Mesenchymal stem cell (in vitro differentiated cells and primary cell): Measurements from ENCODE around the gene ELMOD1.

ENCODE experiments used
- DNase-seq: peaks from one replicate; pipeline ENCODE4 v3.0.0-alpha.2; 2013
- H2AFZ ChIP-seq: one replicate; pipeline ENCODE4 v1.6.1; 2013; ENCODE audit warnings: low read depth, mild to moderate bottlenecking, control low read depth, inconsistent platforms, low read length, moderate library complexity
- H2AK5ac ChIP-seq: 2 replicates; pipeline ENCODE4 v1.6.1; 2013; ENCODE audit warnings: low read length, moderate library complexity, mild to moderate bottlenecking, inconsistent platforms; ENCODE audit not compliant: severe bottlenecking
- H2BK120ac ChIP-seq: one replicate; pipeline ENCODE4 v1.6.1; 2013; ENCODE audit warnings: low read depth, mild to moderate bottlenecking, inconsistent platforms, low read length, moderate library complexity
- H2BK12ac ChIP-seq, 2 experiments: one replicate each; pipeline ENCODE4 v1.6.1; 2013; ENCODE audit warnings: inconsistent platforms in 2 of 2, low read length in 2 of 2, mild to moderate bottlenecking in 2 of 2, moderate library complexity in 2 of 2, control low read depth in 1 of 2
- H2BK15ac ChIP-seq: one replicate; pipeline ENCODE4 v1.6.1; 2013; ENCODE audit warnings: mild to moderate bottlenecking, low read depth, inconsistent platforms; ENCODE audit not compliant: poor library complexity, severe bottlenecking
- H2BK5ac ChIP-seq: 2 replicates; pipeline ENCODE4 v1.6.1; 2013; ENCODE audit warnings: low read depth, mild to moderate bottlenecking, low read length, control low read depth, inconsistent platforms; ENCODE audit not compliant: poor library complexity, severe bottlenecking
- H3K14ac ChIP-seq, 2 experiments: one replicate each; pipeline ENCODE4 v1.6.1; 2013; ENCODE audit warnings: inconsistent platforms in 2 of 2, low read length in 2 of 2, control low read depth in 1 of 2, mild to moderate bottlenecking in 1 of 2, moderate library complexity in 1 of 2
- H3K18ac ChIP-seq, 2 experiments: one replicate each; pipeline ENCODE4 v1.6.1; 2013; ENCODE audit warnings: inconsistent platforms in 2 of 2, low read length in 2 of 2, control low read depth in 1 of 2, low read depth in 1 of 2, mild to moderate bottlenecking in 1 of 2
- H3K23ac ChIP-seq, 2 experiments: one replicate each; pipeline ENCODE4 v1.6.1; 2013; ENCODE audit warnings: inconsistent platforms in 2 of 2, low read length in 2 of 2, mild to moderate bottlenecking in 2 of 2, moderate library complexity in 2 of 2, control low read depth in 1 of 2
- H3K27ac ChIP-seq: 2 replicates; pipeline ENCODE4 v1.5.1; 2013; ENCODE audit warnings: mild to moderate bottlenecking, moderate library complexity, low read length, control low read depth, inconsistent platforms; ENCODE audit not compliant: poor library complexity, severe bottlenecking
- H3K27me3 ChIP-seq, 2 experiments: 2 replicates each; pipeline versions ENCODE4 v1.6.1 to v1.7.0; 2013; ENCODE audit warnings: low read length in 2 of 2, mild to moderate bottlenecking in 2 of 2, moderate library complexity in 2 of 2, control low read depth in 1 of 2, inconsistent platforms in 1 of 2; ENCODE audit not compliant: control insufficient read depth in 1 of 2, insufficient read depth in 1 of 2
- H3K36me3 ChIP-seq, 2 experiments: 2 replicates each; pipeline versions ENCODE4 v1.6.1 to v1.7.0; 2013; ENCODE audit warnings: low read length in 2 of 2, control low read depth in 1 of 2, inconsistent platforms in 1 of 2, low read depth in 1 of 2, mild to moderate bottlenecking in 1 of 2; ENCODE audit not compliant: insufficient read depth in 2 of 2, control insufficient read depth in 1 of 2
- H3K4ac ChIP-seq, 2 experiments: one replicate each; pipeline ENCODE4 v1.6.1; 2013; ENCODE audit warnings: inconsistent platforms in 2 of 2, low read length in 2 of 2, mild to moderate bottlenecking in 2 of 2, moderate library complexity in 2 of 2, control low read depth in 1 of 2, low read depth in 1 of 2
- H3K4me1 ChIP-seq: 2 replicates; pipeline ENCODE4 v1.6.1; 2013; ENCODE audit warnings: low read depth, low read length, control low read depth; ENCODE audit not compliant: control insufficient read depth, insufficient read depth
- H3K4me2 ChIP-seq: 2 replicates; pipeline ENCODE4 v1.6.1; 2013; ENCODE audit warnings: low read length, mild to moderate bottlenecking, inconsistent platforms; ENCODE audit not compliant: poor library complexity, severe bottlenecking
- H3K4me3 ChIP-seq, 2 experiments: 2 replicates each; pipeline versions ENCODE4 v1.5.1 to v1.7.0; 2013; ENCODE audit warnings: low read length in 2 of 2, mild to moderate bottlenecking in 2 of 2, control low read depth in 1 of 2, low read depth in 1 of 2; ENCODE audit not compliant: insufficient read depth in 1 of 2
- H3K79me1 ChIP-seq: replicated peaks from 2 replicates; pipeline ENCODE4 v1.6.1; 2013; ENCODE audit warnings: mild to moderate bottlenecking, control low read depth, low read length, inconsistent platforms; ENCODE audit not compliant: poor library complexity, severe bottlenecking
- H3K9ac ChIP-seq: 2 replicates; pipeline ENCODE4 v1.7.0; 2013; ENCODE audit warnings: mild to moderate bottlenecking, low read length, moderate library complexity
- H3K9me3 ChIP-seq: 2 replicates; pipeline ENCODE4 v1.7.0; 2013; ENCODE audit warnings: mild to moderate bottlenecking, low read length; ENCODE audit not compliant: control insufficient read depth
- H4K8ac ChIP-seq: one replicate; pipeline ENCODE4 v1.6.1; 2013; ENCODE audit warnings: inconsistent platforms, mild to moderate bottlenecking, low read length, moderate library complexity
- H4K91ac ChIP-seq: one replicate; pipeline ENCODE4 v1.6.1; 2013; ENCODE audit warnings: mild to moderate bottlenecking, low read length, inconsistent platforms
- WGBS: methylation state at CpG from one replicate; pipeline ENCODE4 v1.1.7; 2013; ENCODE audit warnings: mixed read lengths; 5-methylcytosine and 5-hydroxymethylcytosine counted together

ELMOD1 gene

DNA sequence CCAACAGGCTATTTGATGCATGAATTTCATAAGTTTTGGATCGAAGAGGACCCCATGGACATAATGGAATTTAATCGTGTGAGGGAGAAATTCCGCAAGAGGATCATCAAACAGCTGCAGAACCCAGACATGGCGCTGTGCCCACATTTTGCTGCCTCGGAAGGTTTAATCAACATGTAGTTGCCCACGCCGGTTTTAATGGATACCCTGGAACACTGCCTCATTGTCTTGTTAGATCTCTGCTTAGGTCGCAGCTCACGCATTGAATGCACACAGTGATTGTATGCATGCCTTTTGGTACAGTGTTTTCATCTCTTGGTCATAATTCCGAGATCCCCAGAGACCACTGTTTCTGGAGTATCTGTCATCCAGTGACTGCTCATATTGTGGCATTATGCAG, 74.1 kb downstream of the ELMOD1 start:
- Histone ChIP-seq H4K91ac (no peak overlapping the region), H3K14ac (no peak overlapping the region), H3K9ac (no peak overlapping the region), H2BK120ac (no peak overlapping the region), H3K4me3 (no peak overlapping the region), H2BK12ac (no peak overlapping the region), H3K4me2 (no peak overlapping the region), H2AK5ac (no peak overlapping the region), H2BK15ac (no peak overlapping the region), H3K27ac (no peak overlapping the region), H3K79me1 (no peaks in the 10 kb centered on the region), H3K36me3 (no peaks in the 10 kb centered on the region), H3K27me3 (peaks cover 26 to 31% of the 10 kb centered on the region in 2 experiments), H3K4ac (no peak overlapping the region), H3K4me1 (no peaks in the 10 kb centered on the region), H2AFZ (no peak overlapping the region), H3K23ac (no peak overlapping the region), H3K18ac (no peak overlapping the region), H4K8ac (no peak overlapping the region), H2BK5ac (no peak overlapping the region), H3K9me3 (no peaks in the 10 kb centered on the region)
- no peak for DNase-seq
- 93% methylated on average over 9 of the region's 10 CpGs for WGBS

DNA sequence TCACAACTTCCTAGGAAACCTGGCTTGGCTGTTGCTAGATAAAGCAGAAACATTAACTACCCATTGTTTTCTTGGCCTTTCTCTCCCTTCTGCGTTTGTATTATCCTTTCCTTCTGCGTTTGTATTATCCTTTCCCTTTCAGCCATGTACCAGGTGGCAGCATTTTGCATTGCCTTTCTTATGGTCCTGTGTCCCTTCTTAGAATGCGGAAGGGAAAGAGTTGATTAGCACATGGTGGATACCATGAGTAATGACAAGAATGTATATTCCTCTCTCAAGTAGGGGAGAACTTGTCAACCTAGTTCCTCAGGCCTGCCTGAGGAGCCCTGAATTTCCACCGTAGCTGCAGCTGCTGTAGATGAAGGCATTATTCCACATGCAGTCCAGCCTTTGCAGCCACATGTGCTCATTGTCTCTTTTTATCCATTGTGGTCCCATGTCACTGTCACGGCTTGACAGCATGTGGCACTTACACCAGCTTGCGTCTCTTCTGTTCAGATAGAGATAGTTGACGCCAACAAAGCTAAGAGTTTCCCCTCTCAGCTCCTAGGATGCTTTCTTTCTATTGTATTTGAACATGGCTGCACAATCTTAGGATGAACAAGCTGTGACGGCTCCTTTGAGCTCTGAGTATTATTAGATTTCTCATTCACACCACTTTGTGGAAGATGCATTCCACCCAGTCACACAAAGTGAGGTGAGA, 76.1 kb downstream of the ELMOD1 start:
- H3K4ac ChIP-seq: no peak overlapping the region
- no peak overlapping the region for H3K18ac ChIP-seq
- H3K23ac ChIP-seq: no peak overlapping the region
- H3K4me2 ChIP-seq: no peak overlapping the region
- no peak overlapping the region for H3K27ac ChIP-seq
- no peak overlapping the region for H4K91ac ChIP-seq
- H3K4me3 ChIP-seq: no peak overlapping the region
- no peaks in the 10 kb centered on the region for H3K36me3 ChIP-seq
- H3K14ac ChIP-seq: no peak overlapping the region
- H4K8ac ChIP-seq: no peak overlapping the region
- no peak overlapping the region for H2AFZ ChIP-seq
- no peak overlapping the region for H2BK15ac ChIP-seq
- H3K79me1 ChIP-seq: no peaks in the 10 kb centered on the region
- no peak overlapping the region for H2AK5ac ChIP-seq
- H3K9ac ChIP-seq: no peak overlapping the region
- no peak overlapping the region for H2BK5ac ChIP-seq
- no peak for DNase-seq
- no peak overlapping the region for H2BK120ac ChIP-seq
- H2BK12ac ChIP-seq: no peak overlapping the region
- H3K4me1 ChIP-seq: peaks cover 2% of the 10 kb centered on the region
- peaks cover 27 to 29% of the 10 kb centered on the region in 2 experiments for H3K27me3 ChIP-seq
- WGBS: 71% methylated on average over 6 of the region's 8 CpGs
- H3K9me3 ChIP-seq: no peaks in the 10 kb centered on the region

DNA sequence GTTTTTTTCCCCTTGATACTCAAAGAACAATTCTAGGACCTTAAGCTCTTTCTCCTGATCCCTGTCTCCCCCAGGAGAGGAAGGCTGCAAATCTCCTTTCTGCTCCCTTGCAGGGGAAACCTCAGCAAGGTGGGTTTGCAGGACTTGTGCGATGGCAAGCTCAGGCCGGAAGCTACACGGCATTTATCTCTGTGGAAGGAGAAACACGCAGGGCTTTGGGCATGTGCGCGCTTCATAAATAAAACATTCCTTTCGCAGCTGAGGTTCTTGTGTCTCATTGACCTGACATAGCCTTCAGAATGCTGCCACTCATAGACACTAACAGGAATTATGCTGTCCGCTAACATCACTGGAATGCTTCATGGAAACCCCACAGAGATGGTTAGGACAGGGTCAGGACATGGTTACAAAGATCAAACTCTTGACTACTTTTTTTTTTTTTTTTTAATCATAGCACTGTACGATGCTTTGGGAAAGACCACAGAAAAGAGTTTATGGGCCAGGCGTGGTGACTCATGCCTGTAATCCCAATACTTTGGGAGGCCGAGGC, 78.3 kb downstream of the ELMOD1 start:
- peaks cover 2% of the 10 kb centered on the region for H3K4me1 ChIP-seq
- no peak overlapping the region for H2BK120ac ChIP-seq
- H2AFZ ChIP-seq: no peak overlapping the region
- no peaks in the 10 kb centered on the region for H3K9me3 ChIP-seq
- no peak overlapping the region for H4K8ac ChIP-seq
- no peak overlapping the region for H3K23ac ChIP-seq
- H3K4me2 ChIP-seq: no peak overlapping the region
- no peak overlapping the region for H3K14ac ChIP-seq
- H2BK5ac ChIP-seq: no peak overlapping the region
- H3K4ac ChIP-seq: no peak overlapping the region
- H3K18ac ChIP-seq: no peak overlapping the region
- no peak overlapping the region for H3K27ac ChIP-seq
- peaks cover 21 to 29% of the 10 kb centered on the region in 2 experiments for H3K27me3 ChIP-seq
- no peak overlapping the region for H2BK15ac ChIP-seq
- no peak overlapping the region for H3K4me3 ChIP-seq
- H3K79me1 ChIP-seq: no peaks in the 10 kb centered on the region
- H2AK5ac ChIP-seq: no peak overlapping the region
- DNase-seq: peak; percentile 18
- H4K91ac ChIP-seq: no peak overlapping the region
- WGBS: 79% methylated on average over 11 of the region's 11 CpGs
- no peak overlapping the region for H2BK12ac ChIP-seq
- no peaks in the 10 kb centered on the region for H3K36me3 ChIP-seq
- H3K9ac ChIP-seq: no peak overlapping the region

DNA sequence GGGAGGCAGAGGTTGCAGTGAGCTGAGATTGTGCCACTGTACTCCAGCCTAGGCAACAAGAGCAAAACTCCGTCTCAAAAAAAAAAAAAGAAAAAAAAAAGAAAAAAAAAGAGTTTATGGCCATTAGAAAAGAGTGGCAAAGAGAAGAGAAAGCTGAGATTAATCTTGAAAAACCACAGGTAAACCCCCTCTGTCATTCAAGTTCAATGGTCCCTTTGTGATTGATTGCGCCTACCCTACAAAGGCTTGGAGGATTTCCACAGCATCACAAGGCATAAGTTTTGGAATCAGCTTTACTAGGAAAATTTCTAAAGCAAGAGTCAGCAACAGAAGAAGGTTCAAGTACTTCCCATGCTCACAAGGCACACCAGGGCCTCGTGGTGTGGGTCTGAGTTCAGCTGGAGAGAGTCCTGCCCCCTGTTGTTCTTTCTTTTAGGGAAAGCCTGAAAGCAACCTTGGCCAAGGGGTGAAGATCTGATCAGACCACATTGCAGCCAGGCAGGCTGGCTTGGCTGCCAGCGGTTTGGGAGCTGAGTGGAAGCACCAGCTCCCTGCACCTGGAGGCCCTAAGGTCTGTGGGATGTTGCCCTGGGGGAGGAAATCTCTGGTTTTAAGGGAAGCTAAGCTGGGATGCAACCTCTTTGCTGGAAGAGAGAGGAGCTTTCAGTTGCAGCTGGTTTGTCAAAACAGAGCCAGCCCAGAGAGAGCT, 79.1 kb downstream of the ELMOD1 start:
- no peaks in the 10 kb centered on the region for H3K9me3 ChIP-seq
- H3K18ac ChIP-seq: no peak overlapping the region
- no peak overlapping the region for H4K91ac ChIP-seq
- H4K8ac ChIP-seq: no peak overlapping the region
- 63% methylated on average over 3 of the region's 4 CpGs for WGBS
- no peak overlapping the region for H2AK5ac ChIP-seq
- H2AFZ ChIP-seq: no peak overlapping the region
- no peak overlapping the region for H3K9ac ChIP-seq
- peaks cover 2% of the 10 kb centered on the region for H3K4me1 ChIP-seq
- no peak overlapping the region for H3K4me3 ChIP-seq
- H2BK12ac ChIP-seq: no peak overlapping the region
- H3K36me3 ChIP-seq: no peaks in the 10 kb centered on the region
- H2BK15ac ChIP-seq: no peak overlapping the region
- no peak overlapping the region for H3K4me2 ChIP-seq
- no peaks in the 10 kb centered on the region for H3K79me1 ChIP-seq
- H3K27ac ChIP-seq: no peak overlapping the region
- no peak overlapping the region for H2BK120ac ChIP-seq
- DNase-seq: no peak
- H3K27me3 ChIP-seq: peaks cover 18 to 27% of the 10 kb centered on the region in 2 experiments
- H3K4ac ChIP-seq: no peak overlapping the region
- no peak overlapping the region for H3K14ac ChIP-seq
- no peak overlapping the region for H2BK5ac ChIP-seq
- no peak overlapping the region for H3K23ac ChIP-seq
